ENCODE results near the gene VAMP2. TPM values are rescaled to one million over a fixed set of nuclear protein-coding genes. Genes with fewer than 3 reads are reported as not detected.
A peak's percentile ranks its signal among the peaks of the same experiment; 100 is the strongest.

The VAMP2 gene
- total and polyA plus RNA-seq, 10 of the 15 experiments (the other 5 are each of a cell fraction or from before 2014, with no cell fraction given): 3.0 to 35.2 (median 25.0) TPM

- TF ChIP-seq, protein P1, sequence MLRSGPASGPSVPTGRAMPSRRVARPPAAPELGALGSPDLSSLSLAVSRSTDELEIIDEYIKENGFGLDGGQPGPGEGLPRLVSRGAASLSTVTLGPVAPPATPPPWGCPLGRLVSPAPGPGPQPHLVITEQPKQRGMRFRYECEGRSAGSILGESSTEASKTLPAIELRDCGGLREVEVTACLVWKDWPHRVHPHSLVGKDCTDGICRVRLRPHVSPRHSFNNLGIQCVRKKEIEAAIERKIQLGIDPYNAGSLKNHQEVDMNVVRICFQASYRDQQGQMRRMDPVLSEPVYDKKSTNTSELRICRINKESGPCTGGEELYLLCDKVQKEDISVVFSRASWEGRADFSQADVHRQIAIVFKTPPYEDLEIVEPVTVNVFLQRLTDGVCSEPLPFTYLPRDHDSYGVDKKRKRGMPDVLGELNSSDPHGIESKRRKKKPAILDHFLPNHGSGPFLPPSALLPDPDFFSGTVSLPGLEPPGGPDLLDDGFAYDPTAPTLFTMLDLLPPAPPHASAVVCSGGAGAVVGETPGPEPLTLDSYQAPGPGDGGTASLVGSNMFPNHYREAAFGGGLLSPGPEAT (IDR thresholded peaks at IDR 0.05; ENCODE audit: low read depth): no peak; the same call in 1 of the 2 replicates
- TF ChIP-seq, protein P2, sequence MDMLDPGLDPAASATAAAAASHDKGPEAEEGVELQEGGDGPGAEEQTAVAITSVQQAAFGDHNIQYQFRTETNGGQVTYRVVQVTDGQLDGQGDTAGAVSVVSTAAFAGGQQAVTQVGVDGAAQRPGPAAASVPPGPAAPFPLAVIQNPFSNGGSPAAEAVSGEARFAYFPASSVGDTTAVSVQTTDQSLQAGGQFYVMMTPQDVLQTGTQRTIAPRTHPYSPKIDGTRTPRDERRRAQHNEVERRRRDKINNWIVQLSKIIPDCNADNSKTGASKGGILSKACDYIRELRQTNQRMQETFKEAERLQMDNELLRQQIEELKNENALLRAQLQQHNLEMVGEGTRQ (IDR thresholded peaks at IDR 0.05; ENCODE audit: borderline replicate concordance, low read depth, low read length): no peak
- peak; percentile 99 for TF ChIP-seq ZNF24 (IDR thresholded peaks at IDR 0.05)
- peak; percentile 57 for TF ChIP-seq GABPA (IDR thresholded peaks at IDR 0.05; ENCODE audit: low read depth)
- TF ChIP-seq ZNF207 (IDR thresholded peaks at IDR 0.05; ENCODE audit: borderline replicate concordance): peak; percentile 34; the same call in 1 of the 2 replicates
- peak; percentile 91 for TF ChIP-seq ZSCAN29 (IDR thresholded peaks at IDR 0.05)
- TF ChIP-seq YY1 (IDR thresholded peaks at IDR 0.05; ENCODE audit: low read depth, low read length): peak; percentile 74
- peak; percentile 82; the same call in 1 of the 2 replicates for TF ChIP-seq SMARCA5 (IDR thresholded peaks at IDR 0.05)
- peak; percentile 22; the same call in 1 of the 2 replicates for TF ChIP-seq CREM (IDR thresholded peaks at IDR 0.05; ENCODE audit: low read depth)
- no peak for TF ChIP-seq SMAD5 (IDR thresholded peaks at IDR 0.05; ENCODE audit: low read depth)
- 0 out of 2 replicates have a peak, but pooled peaks have one; percentile 18 for TF ChIP-seq CREB1 (IDR thresholded peaks at IDR 0.05; ENCODE audit: low read depth)
- peak; percentile 29 for TF ChIP-seq PBX3 (IDR thresholded peaks at IDR 0.05; ENCODE audit: insufficient replicate concordance, low read depth, low read length)
- peak; percentile 53; the same call in 1 of the 2 replicates for TF ChIP-seq MLLT1 (IDR thresholded peaks at IDR 0.05)
- TF ChIP-seq ATF3 (IDR thresholded peaks at IDR 0.05; ENCODE audit: borderline replicate concordance, extremely low read depth, low read depth, low read length): no peak
- TF ChIP-seq SRF (IDR thresholded peaks at IDR 0.05; ENCODE audit: low read depth in 2 of 2, low read length in 2 of 2): 0 out of 4 replicates have a peak, but pooled peaks of 1 of the 2 experiments have one; percentile 28
- no peak for TF ChIP-seq NR2C2 (IDR thresholded peaks at IDR 0.05; ENCODE audit: borderline replicate concordance, control insufficient read depth, insufficient read length, low read depth)
- peak; percentile 43; the same call in 1 of the 2 replicates for TF ChIP-seq POLR2AphosphoS5 (IDR thresholded peaks at IDR 0.05; ENCODE audit: low read length)
- TF ChIP-seq MXI1 (IDR thresholded peaks at IDR 0.05; ENCODE audit: low read depth, low read length): no peak
- 0 out of 2 replicates have a peak, but pooled peaks have one; percentile 5 for TF ChIP-seq MAX (IDR thresholded peaks at IDR 0.05; ENCODE audit: low read depth, low read length)
- TF ChIP-seq NR2F1 (conservative IDR thresholded peaks at IDR 0.05): 0 out of 2 replicates have a peak, but pooled peaks have one; percentile 20
- peak; percentile 49; the same call in 1 of the 2 replicates for TF ChIP-seq DPF2 (IDR thresholded peaks at IDR 0.05)
- TF ChIP-seq SPI1 (IDR thresholded peaks at IDR 0.05; ENCODE audit: borderline replicate concordance, insufficient read depth, low read depth, low read length): peak; percentile 29; the same call in 1 of the 2 replicates
- no peak for TF ChIP-seq STAT3 (IDR thresholded peaks at IDR 0.05; ENCODE audit: low read depth, low read length)
These were observed 37.4 kb downstream of the VAMP2 start (continued) for GRCh38 chr17:8125154-8125946.

Data from GM12878 (cell line).